ENCODE measurements around the gene CCT2.
"Not testable (repeated sequence)": the region's sequence is repeated elsewhere in the genome, so short reads cannot be mapped to it uniquely, and the experiment has no call there.

The CCT2 gene

GRCh38 chr12:69588527-69588926 is 3.3 kb downstream of the CCT2 start:
- no peak for DNase-seq (ENCODE audit: low read depth)

DNA sequence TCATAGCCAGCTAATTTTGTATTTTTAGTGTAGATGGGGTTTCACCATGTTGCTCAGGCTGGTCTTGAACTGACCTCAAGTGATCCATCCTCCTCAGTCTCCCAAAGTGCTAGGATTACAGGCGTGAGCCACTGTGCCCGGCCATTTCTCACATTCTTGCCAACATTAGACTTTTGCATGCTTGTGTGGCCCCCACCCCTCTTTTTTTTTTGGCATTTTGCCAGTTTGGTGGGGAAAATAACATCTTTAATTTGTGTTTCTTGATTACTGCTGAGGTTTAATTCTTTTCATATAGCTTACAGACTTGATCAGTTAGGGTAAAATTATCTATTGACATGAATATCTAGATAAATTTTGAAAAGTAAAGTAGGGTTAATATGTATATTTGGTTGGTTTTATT is 3.8 kb downstream of the CCT2 start:
- DNase-seq (ENCODE audit: low read depth), result no peak

- no peak for DNase-seq (ENCODE audit: low read depth)
Measured at GRCh38 chr12:69595689-69596088, 10.4 kb downstream of the CCT2 start.

DNA sequence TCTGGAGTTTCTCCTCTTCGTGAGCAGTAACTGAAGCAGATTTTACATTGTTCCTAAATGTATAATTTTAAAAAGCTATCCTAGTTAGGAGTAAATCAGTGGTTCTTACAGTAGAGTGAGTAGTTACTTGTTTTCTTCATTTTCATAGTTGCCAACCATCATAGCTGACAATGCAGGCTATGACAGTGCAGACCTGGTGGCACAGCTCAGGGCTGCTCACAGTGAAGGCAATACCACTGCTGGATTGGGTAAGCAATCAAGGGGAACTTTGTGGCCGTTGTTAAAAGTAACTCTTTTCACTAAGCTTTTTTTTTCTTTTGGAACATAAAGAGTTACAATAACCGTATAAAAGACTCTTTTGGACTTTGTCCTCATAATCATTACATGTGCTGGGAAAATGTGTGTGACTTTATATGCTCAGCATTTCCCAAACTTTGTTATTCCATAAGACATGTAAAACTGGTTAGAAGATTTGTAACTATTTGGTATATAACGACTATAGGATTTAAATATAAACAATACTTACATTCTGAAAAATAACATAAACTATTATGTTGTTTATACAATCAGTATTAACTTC is 13.0 kb downstream of the CCT2 start:
- no peak for DNase-seq (ENCODE audit: low read depth)

DNA sequence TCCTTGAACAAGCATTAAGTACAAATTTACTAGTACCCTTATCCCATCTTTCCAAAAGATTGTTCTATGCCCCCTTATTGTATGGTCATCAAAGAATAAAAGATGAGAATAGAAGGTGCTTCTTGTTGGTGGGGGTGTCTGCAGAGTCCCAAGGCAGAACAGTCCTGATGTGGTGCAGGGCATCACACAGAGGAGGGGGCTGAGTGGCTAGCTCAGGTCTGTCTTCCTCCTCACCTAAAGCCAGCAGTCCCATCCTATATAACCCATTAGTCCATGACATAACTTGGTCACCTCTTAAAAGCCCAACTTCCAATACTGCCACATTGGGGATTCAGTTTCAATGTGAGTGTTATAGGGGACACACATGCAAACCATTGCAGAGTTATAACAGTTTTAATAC is 15.5 kb downstream of the CCT2 start:
- no peak for DNase-seq (ENCODE audit: low read depth)

DNA sequence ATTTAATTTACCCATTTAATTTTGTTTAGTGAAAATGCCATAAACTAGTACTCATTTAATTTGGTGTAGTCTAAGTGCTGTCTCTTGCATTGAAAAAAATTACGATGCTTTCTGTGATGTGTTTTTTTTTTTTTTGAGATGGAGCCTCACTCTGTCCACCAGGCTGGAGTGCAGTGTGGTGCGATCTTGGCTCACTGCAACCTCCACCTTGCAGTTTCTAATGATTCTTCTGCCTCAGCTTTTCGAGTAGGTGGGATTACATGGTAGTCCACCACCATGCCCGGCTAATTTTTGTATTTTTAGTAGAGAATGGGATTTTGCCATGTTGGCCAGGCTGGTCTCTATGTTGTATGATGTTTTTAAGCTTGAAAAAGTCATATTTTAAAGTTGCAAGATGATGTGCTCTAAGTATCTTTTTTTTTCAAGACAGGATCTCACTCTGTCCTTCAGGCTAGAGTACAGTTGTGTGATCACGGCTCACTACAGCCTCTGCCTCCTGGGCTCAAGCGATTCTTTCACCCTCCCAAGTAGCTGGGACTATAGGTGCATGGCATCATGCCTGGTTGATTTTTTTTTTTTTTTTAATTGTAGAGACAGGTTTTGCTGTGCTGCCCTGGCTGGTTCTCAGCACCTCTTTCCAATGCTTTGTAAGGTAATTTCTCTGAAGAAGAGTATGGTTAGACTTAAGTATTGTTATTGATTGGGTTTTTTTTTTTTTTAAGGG is 16.9 kb downstream of the CCT2 start:
- DNase-seq (ENCODE audit: low read depth), result no peak

DNA sequence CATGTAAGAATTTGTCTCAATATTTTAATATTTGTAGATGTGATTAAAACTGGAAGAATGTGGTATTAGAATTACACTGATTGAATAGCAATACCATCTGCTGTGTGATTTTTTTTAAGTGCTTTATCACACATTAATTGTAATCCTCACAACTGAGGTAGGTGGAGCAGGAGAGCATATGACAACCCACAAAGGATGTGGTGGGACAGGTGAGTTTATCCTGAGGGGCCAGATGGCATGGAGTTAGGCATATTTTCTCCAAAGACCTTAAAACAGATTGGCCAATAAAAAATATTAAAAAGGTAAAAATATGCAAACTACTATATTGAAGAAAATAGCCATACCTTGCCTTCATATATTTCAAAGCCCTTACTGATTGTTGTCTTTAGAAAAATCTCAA is 17.7 kb downstream of the CCT2 start:
- DNase-seq (ENCODE audit: low read depth), result no peak

DNA sequence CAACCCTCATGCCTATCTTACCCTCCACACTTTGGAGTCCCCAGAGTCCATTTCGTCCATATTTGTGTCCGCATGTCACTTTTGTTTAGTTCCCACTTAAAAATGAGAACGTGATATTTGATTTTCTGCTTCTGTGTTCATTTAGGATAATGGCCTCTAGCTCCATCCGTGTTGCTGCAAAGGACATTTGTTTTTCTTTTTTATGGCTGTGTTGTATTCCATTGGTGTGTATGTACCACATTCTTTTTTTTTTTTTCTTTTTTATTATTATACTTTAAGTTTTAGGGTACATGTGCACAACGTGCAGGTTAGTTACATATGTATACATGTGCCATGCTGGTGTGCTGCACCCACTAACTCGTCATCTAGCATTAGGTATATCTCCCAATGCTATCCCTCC is 18.3 kb downstream of the CCT2 start:
- not testable (repeated sequence) for DNase-seq (ENCODE audit: low read depth)

DNA sequence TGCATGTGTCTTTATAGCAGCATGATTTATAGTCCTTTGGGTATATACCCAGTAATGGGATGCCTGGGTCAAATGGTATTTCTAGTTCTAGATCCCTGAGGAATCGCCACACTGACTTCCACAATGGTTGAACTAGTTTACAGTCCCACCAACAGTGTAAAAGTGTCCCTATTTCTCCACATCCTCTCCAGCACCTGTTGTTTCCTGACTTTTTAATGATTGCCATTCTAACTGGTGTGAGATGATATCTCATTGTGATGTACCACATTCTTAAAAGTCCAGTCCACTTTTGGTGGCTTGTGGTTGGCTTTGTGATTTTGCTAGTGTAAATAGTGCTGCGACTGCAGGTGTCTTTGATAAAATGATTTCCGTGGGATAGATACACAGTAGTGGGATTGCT is 19.0 kb downstream of the CCT2 start:
- DNase-seq (ENCODE audit: low read depth), result not testable (repeated sequence)

DNA sequence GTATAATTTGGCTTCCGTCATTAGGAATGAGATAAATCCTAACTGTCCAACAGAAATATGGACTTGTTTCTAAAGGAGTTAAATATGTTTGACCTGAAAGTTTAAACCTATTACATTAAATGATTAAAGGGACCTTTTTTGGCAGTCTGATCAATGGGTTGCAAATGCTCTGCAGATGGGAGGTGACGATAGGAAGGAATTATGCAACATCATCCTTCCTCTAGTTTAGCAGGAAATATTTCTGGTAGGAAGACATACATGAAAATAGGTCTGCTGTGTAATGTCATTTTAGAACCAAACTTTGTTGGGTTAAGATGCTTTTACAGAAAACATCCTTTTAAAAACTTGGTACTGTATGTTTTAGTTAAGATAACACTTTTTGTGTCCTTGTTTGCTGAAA is 22.9 kb downstream of the CCT2 start:
- no peak for DNase-seq (ENCODE audit: low read depth)

- DNase-seq (ENCODE audit: low read depth), result no peak
Measured at GRCh38 chr12:69610126-69610525, 24.9 kb downstream of the CCT2 start.

DNA sequence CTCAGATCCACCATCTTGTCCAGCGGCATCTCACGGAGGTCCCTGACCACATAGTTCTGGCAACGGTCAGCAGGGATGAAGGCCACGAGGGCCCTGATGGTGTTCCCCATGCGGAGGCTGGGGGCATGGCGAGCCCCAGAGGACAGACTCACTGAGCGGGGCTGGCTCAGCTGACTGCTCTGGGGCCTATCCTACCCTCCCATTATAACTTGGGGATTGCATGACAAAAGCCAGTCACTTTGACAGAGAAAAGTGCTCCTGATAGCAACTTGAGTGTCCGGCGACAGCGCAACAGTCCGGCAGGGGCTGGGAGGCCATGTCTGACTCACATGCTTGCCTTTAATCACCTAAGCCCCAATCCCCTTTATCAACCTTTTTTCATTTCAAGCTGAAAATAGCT is 25.5 kb downstream of the CCT2 start, which contains the start of gene LRRC10:
Gene LRRC10, minus strand, starts transcription at position 179 of the 400 bp plus-strand sequence. Its CDS starts 69 bp downstream, at position 110.
- DNase-seq (ENCODE audit: low read depth), result no peak

DNA sequence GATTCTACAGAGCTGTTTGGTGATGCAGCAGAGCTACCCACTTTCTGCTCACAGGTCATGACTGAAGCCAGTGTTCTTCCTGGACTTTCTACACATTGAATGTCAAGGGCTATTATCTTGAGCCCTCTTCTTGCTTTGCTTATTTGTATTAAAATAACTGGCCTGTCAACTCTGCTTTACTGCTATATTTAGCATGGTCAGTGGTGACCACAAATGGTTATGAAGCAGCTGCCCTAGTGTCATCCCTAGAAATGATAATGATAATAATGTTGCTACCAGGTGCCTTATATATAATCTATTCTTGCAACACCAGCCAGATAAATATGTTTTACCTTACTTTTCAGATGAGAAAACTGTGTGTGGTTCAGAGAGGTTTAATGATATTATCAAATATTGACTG is 28.1 kb downstream of the CCT2 start:
- no peak for DNase-seq (ENCODE audit: low read depth)

DNA sequence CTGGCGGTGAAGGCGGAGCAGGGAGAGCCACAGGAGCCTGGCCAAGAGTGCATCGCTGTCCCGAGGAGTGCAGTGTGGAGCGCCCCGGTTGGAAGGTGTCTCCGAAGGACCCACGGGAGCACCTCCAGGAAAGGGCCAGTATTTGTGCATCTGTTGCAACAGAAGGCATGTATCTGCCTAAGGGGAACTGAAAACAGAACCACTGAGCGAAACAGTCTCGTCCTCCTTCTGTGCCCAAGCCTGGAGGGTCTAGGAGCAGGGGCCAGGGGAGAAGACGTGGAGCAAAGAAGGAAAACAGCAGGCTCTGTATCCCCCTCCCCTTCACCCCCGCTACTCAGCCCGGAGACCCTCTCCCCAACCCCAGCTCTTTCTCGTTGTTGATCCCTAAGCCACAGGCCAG is 30.8 kb downstream of the CCT2 start:
- DNase-seq (ENCODE audit: low read depth), result no peak

- DNase-seq (ENCODE audit: low read depth), result no peak
Measured at GRCh38 chr12:69619050-69619449, 33.8 kb downstream of the CCT2 start.

GRCh38 chr12:69620077-69620476 is 34.8 kb downstream of the CCT2 start:
- no peak for DNase-seq (ENCODE audit: low read depth)

DNA sequence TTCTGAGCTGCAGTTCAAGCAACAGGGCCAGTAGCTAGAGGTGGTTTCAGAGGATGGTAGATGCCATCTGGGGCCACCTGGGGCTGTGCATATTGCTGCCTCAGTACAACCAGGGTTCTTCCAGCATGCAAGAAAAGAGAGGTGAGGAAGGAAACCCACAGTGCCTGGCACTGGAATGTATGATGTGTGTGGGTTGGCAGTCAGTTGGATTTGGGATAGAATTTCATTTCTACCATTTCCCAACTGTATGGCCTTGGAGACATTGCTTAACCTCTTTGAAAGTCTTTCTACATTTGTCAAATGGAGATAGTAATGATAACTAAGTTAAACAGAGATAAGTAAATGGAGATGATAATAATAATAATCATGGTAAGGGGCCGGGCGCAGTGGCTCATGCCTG is 35.7 kb downstream of the CCT2 start:
- DNase-seq (ENCODE audit: low read depth), result no peak

- DNase-seq (ENCODE audit: low read depth), result no peak
Measured at GRCh38 chr12:69621551-69621950, 36.3 kb downstream of the CCT2 start.

GRCh38 chr12:69623970-69624369 is 38.7 kb downstream of the CCT2 start:
- no peak for DNase-seq (ENCODE audit: low read depth)

GRCh38 chr12:69627501-69627900 is 42.2 kb downstream of the CCT2 start:
- no peak for DNase-seq (ENCODE audit: low read depth)

- DNase-seq (ENCODE audit: low read depth), result peak; percentile 16
Measured at GRCh38 chr12:69630191-69630590, 44.9 kb downstream of the CCT2 start.

GRCh38 chr12:69633061-69633460 is 47.8 kb downstream of the CCT2 start:
- DNase-seq (ENCODE audit: low read depth), result no peak

DNA sequence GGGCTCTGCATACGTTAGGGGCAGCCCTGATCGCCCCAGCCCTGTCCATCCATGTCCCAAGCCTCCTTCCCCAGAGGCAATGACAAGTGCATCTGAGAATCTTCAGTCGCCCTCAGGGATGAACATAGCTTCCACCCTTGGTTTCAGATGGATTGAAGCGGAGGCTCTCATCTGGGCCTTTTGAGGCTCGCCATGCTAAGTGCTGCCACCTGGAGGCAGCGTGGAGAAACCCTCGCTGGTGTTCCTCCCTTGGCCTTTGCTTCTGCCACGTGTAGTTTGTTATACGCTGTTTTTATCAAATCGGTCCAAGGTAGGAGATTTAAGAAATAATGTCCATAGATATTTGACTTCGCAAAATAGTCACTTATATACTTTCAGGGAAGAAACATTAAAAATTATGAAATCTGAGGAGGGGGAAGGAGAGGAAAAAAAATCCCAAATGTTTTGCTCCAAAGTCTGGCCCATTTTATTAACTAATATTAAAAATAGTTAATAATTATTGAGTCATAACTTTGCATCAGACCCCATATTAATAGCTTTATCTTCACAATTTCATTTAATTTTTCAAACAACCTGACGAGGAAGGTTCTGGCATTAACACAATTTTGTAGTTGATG is 54.2 kb downstream of the CCT2 start:
- peak; percentile 76 for DNase-seq (ENCODE audit: low read depth)

- DNase-seq (ENCODE audit: low read depth), result no peak
Measured at GRCh38 chr12:69641546-69641945, 56.3 kb downstream of the CCT2 start.
